DND-41 (cell line): ENCODE results near the gene PLCL1.

Experiments
- CTCF ChIP-seq: IDR thresholded peaks from 2 replicates; pipeline ENCODE4 v1.5.1; 2012; ENCODE audit warnings: borderline replicate concordance, low read length, moderate library complexity, mild to moderate bottlenecking; ENCODE audit not compliant: poor library complexity, severe bottlenecking; ENCODE audit errors: extremely low read depth
- EZH2 ChIP-seq: IDR thresholded peaks from 3 replicates; pipeline ENCODE4 v1.6.1; 2012; ENCODE audit warnings: borderline replicate concordance, low read depth, mild to moderate bottlenecking, moderate library complexity, low read length, inconsistent platforms; ENCODE audit not compliant: severe bottlenecking

DNA sequence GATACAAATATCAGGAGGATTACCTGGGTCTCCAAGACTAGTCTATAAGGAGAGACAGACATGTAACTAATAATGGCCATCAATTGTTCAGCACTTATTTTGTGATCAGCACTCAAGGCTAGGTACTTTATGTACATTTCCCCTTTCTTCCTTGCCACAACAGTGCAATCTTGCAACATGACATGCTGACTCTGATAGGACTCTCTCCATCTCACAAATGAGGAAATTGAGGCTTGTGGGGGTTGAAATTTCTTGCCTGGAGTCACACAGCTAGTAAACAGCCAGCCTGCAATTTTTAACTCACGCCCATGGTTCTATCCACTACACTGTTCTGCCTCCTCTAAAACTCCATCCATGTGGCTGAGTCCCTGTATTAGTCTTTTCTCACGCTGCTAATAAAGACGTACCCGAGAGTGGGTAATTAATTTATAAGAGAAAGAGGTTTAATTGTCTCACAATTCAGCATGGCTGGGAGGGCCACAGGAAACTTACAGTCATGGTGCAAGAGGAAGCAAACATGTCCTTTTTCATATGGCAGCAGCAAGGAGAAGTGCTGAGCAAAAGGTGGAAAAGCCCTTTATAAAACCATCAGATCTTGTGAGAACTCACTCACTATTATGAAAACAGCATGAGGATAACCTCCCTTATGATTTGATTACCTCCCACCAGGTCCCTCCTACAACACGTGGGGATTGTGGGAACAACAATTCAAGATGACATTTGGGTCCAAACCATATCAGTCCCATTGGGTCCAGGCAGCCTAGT is 302.4 kb downstream of the PLCL1 start:
- TF ChIP-seq CTCF (no peak), EZH2 (no peak)
